ENCODE data around the gene ZSWIM1. TPM values are rescaled to one million over a fixed set of nuclear protein-coding genes. Genes with fewer than 3 reads are reported as not detected.

ZSWIM1 gene
- total RNA-seq, 1 donor from 2014 or later: 9.0 TPM

GRCh38 chr20:45853484-45853883 lies 27.5 kb upstream of the ZSWIM1 start:
- DNase-seq (ENCODE audit: low read depth): no peak

GRCh38 chr20:45857114-45857881 lies 23.7 kb upstream of the ZSWIM1 start, which contains the start of the genes ACOT8 and ZSWIM3:
Gene ACOT8, minus strand, starts transcription at chr20:45857392. Its CDS starts 77 bp downstream, at chr20:45857315.
Gene ZSWIM3, plus strand, starts transcription at chr20:45857614. Its CDS starts 212 bp downstream, at chr20:45857826.
- Histone ChIP-seq H3K27me3 (ENCODE audit: insufficient read depth, low read length) (no peaks in the 10 kb centered on the region), H3K79me2 (ENCODE audit: insufficient read depth, low read length) (peaks cover 26% of the 10 kb centered on the region), H4K20me1 (ENCODE audit: insufficient read depth, low read length) (peaks cover 10% of the 10 kb centered on the region), H3K9ac (ENCODE audit: low read length) (peak within 1 kb of the TSS; percentile 89), H3K36me3 (ENCODE audit: insufficient read depth, low read length) (no peaks in the 10 kb centered on the region), H3K4me2 (ENCODE audit: low read length) (peak within 1 kb of the TSS; percentile 94), H3K4me3 (ENCODE audit: insufficient read depth, low read depth, low read length) (peak within 1 kb of the TSS; percentile 90), H3K27ac (ENCODE audit: low read depth, low read length) (peak within 1 kb of the TSS; percentile 58), H3K9me3 (ENCODE audit: insufficient read depth, low read depth, low read length) (no peaks in the 10 kb centered on the region), H3K4me1 (ENCODE audit: insufficient read depth, low read length) (peaks cover 24% of the 10 kb centered on the region), H2AFZ (ENCODE audit: low read depth, low read length) (peak within 1 kb of the TSS; percentile 83)
- H3K27me3 Mint-ChIP-seq (ENCODE audit: low read depth, unreplicated experiment): no peaks in the 10 kb centered on the region
- H3K4me1 Mint-ChIP-seq (ENCODE audit: low read depth, unreplicated experiment): peaks cover 13% of the 10 kb centered on the region
- H3K9me3 Mint-ChIP-seq (ENCODE audit: unreplicated experiment): no peaks in the 10 kb centered on the region
- DNase-seq (ENCODE audit: low read depth) (peak; percentile 100), FAIRE-seq (peak; percentile 60)
- peaks cover 10% of the 10 kb centered on the region for H3K36me3 Mint-ChIP-seq (ENCODE audit: low read depth, unreplicated experiment)
- H3K27ac Mint-ChIP-seq (ENCODE audit: unreplicated experiment): peak within 1 kb of the TSS; percentile 79
- TF ChIP-seq CTCF (IDR thresholded peaks at IDR 0.05; ENCODE audit: insufficient read depth, low read depth, low read length): no peak
- TF ChIP-seq EZH2 (IDR thresholded peaks at IDR 0.05; ENCODE audit: insufficient read depth, low read length): no peak
- peak within 1 kb of the TSS; percentile 96 for H3K4me3 Mint-ChIP-seq (ENCODE audit: unreplicated experiment)

More at GRCh38 chr20:45853484-45853883, 27.5 kb upstream of the ZSWIM1 start:
- H3K4me1 ChIP-seq (ENCODE audit: insufficient read depth, low read length): peaks cover 18% of the 10 kb centered on the region
- no peak for FAIRE-seq
- H3K36me3 ChIP-seq (ENCODE audit: insufficient read depth, low read length): no peaks in the 10 kb centered on the region
- no peak overlapping the region for H3K4me3 ChIP-seq (ENCODE audit: insufficient read depth, low read depth, low read length)
- Mint-ChIP-seq H3K27me3 (ENCODE audit: low read depth, unreplicated experiment) (no peaks in the 10 kb centered on the region), H3K4me1 (ENCODE audit: low read depth, unreplicated experiment) (no peaks in the 10 kb centered on the region), H3K9me3 (ENCODE audit: unreplicated experiment) (no peaks in the 10 kb centered on the region), H3K4me3 (ENCODE audit: unreplicated experiment) (no peak overlapping the region), H3K27ac (ENCODE audit: unreplicated experiment) (no peak overlapping the region), H3K36me3 (ENCODE audit: low read depth, unreplicated experiment) (peaks cover 15% of the 10 kb centered on the region)
- H2AFZ ChIP-seq (ENCODE audit: low read depth, low read length): no peak overlapping the region
- peaks cover 12% of the 10 kb centered on the region for H4K20me1 ChIP-seq (ENCODE audit: insufficient read depth, low read length)
- no peak overlapping the region for H3K27ac ChIP-seq (ENCODE audit: low read depth, low read length)
- no peak overlapping the region for H3K4me2 ChIP-seq (ENCODE audit: low read length)
- peaks cover 26% of the 10 kb centered on the region for H3K79me2 ChIP-seq (ENCODE audit: insufficient read depth, low read length)
- H3K27me3 ChIP-seq (ENCODE audit: insufficient read depth, low read length): no peaks in the 10 kb centered on the region
- no peaks in the 10 kb centered on the region for H3K9me3 ChIP-seq (ENCODE audit: insufficient read depth, low read depth, low read length)
- H3K9ac ChIP-seq (ENCODE audit: low read length): no peak overlapping the region
- TF ChIP-seq EZH2 (IDR thresholded peaks at IDR 0.05; ENCODE audit: insufficient read depth, low read length) (no peak), CTCF (IDR thresholded peaks at IDR 0.05; ENCODE audit: insufficient read depth, low read depth, low read length) (no peak)

DNA sequence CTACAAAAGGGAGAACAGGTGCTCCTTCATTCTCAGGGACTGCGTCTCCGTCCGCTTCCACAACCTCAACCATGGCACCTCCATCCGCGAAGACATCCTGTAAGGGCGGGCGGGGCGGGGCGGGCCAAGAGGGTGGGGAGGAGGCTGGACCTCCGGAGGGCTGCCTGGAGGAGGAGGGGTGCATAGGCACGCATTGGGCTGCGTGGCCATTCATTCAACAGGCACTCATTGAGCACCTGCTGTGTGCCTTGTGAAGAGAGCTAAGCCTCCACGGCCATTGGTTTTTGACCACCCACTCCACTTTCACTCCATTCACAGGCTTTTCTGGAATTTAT lies 23.2 kb upstream of the ZSWIM1 start:
- H3K36me3 ChIP-seq (ENCODE audit: insufficient read depth, low read length): no peaks in the 10 kb centered on the region
- H4K20me1 ChIP-seq (ENCODE audit: insufficient read depth, low read length): peaks cover 10% of the 10 kb centered on the region
- no peak for TF ChIP-seq CTCF (IDR thresholded peaks at IDR 0.05; ENCODE audit: insufficient read depth, low read depth, low read length)
- no peak for TF ChIP-seq EZH2 (IDR thresholded peaks at IDR 0.05; ENCODE audit: insufficient read depth, low read length)
- FAIRE-seq (no peak), DNase-seq (ENCODE audit: low read depth) (no peak)
- peaks cover 24% of the 10 kb centered on the region for H3K4me1 ChIP-seq (ENCODE audit: insufficient read depth, low read length)
- H3K4me3 ChIP-seq (ENCODE audit: insufficient read depth, low read depth, low read length): peak overlapping the region; percentile 90
- H3K4me2 ChIP-seq (ENCODE audit: low read length): peak overlapping the region; percentile 94
- peaks cover 26% of the 10 kb centered on the region for H3K79me2 ChIP-seq (ENCODE audit: insufficient read depth, low read length)
- Mint-ChIP-seq H3K4me3 (ENCODE audit: unreplicated experiment) (peak overlapping the region; percentile 96), H3K27ac (ENCODE audit: unreplicated experiment) (peak overlapping the region; percentile 79), H3K4me1 (ENCODE audit: low read depth, unreplicated experiment) (peaks cover 13% of the 10 kb centered on the region), H3K9me3 (ENCODE audit: unreplicated experiment) (no peaks in the 10 kb centered on the region), H3K36me3 (ENCODE audit: low read depth, unreplicated experiment) (peaks cover 10% of the 10 kb centered on the region), H3K27me3 (ENCODE audit: low read depth, unreplicated experiment) (no peaks in the 10 kb centered on the region)
- H3K9me3 ChIP-seq (ENCODE audit: insufficient read depth, low read depth, low read length): no peaks in the 10 kb centered on the region
- H3K27me3 ChIP-seq (ENCODE audit: insufficient read depth, low read length): no peaks in the 10 kb centered on the region
- H3K9ac ChIP-seq (ENCODE audit: low read length): peak overlapping the region; percentile 89
- H3K27ac ChIP-seq (ENCODE audit: low read depth, low read length): no peak overlapping the region
- peak overlapping the region; percentile 76 for H2AFZ ChIP-seq (ENCODE audit: low read depth, low read length)
